Hepatocyte (in vitro differentiated cells): ENCODE results near the gene LGALS16. TPM values are rescaled to one million over a fixed set of nuclear protein-coding genes. Genes with fewer than 3 reads are reported as not detected.

ENCODE experiments used
- DNase-seq: peaks from one replicate; pipeline ENCODE4 v3.0.0-alpha.2; 2016; ENCODE audit warnings: low spot score
- H2AFZ ChIP-seq: fragments of 200-600 bp; sonication (generic); 2 replicates; pipeline ENCODE4 v1.6.0; 2016; ENCODE audit warnings: antibody characterized with exemption, mild to moderate bottlenecking
- H3K27ac ChIP-seq: fragments of 200-600 bp; sonication (generic); 2 replicates; pipeline ENCODE4 v1.5.1; 2016; ENCODE audit warnings: mild to moderate bottlenecking
- H3K27me3 ChIP-seq: fragments of 200-600 bp; sonication (generic); 2 replicates; pipeline ENCODE4 v1.6.1; 2016
- H3K36me3 ChIP-seq: fragments of 200-600 bp; sonication (generic); replicated peaks from 2 replicates; pipeline ENCODE4 v1.5.1; 2016; ENCODE audit warnings: low read depth; ENCODE audit not compliant: insufficient read depth
- H3K4me1 ChIP-seq: fragments of 200-600 bp; sonication (generic); 2 replicates; pipeline ENCODE4 v1.5.1; 2016; ENCODE audit warnings: mild to moderate bottlenecking, moderate library complexity; ENCODE audit not compliant: insufficient read depth
- H3K4me2 ChIP-seq: fragments of 200-600 bp; sonication (generic); 2 replicates; pipeline ENCODE4 v1.6.0; 2016
- H3K4me3 ChIP-seq: fragments of 200-600 bp; sonication (generic); 2 replicates; pipeline ENCODE4 v1.5.1; 2016; ENCODE audit warnings: mild to moderate bottlenecking
- H3K79me2 ChIP-seq: fragments of 200-600 bp; sonication (generic); 2 replicates; pipeline ENCODE4 v1.6.0; 2017; ENCODE audit warnings: mild to moderate bottlenecking
- H3K9me2 ChIP-seq: fragments of 200-600 bp; sonication (generic); replicated peaks from 2 replicates; pipeline ENCODE4 v1.6.0; 2017; ENCODE audit warnings: mild to moderate bottlenecking; ENCODE audit not compliant: insufficient read depth
- H3K9me3 ChIP-seq: fragments of 200-600 bp; sonication (generic); 2 replicates; pipeline ENCODE4 v1.5.1; 2016; ENCODE audit warnings: low read depth, mild to moderate bottlenecking
- H4K20me1 ChIP-seq: fragments of 200-600 bp; sonication (generic); 2 replicates; pipeline ENCODE4 v1.6.0; 2016; ENCODE audit warnings: mild to moderate bottlenecking; ENCODE audit not compliant: insufficient read depth, poor library complexity, severe bottlenecking
- CTCF ChIP-seq: fragments of 200-600 bp; sonication (generic); IDR thresholded peaks from 2 replicates; pipeline ENCODE4 v1.5.1; 2016; ENCODE audit warnings: antibody characterized with exemption, mild to moderate bottlenecking; ENCODE audit not compliant: poor library complexity
- EZH2 ChIP-seq: fragments of 200-600 bp; sonication (generic); IDR thresholded peaks from 2 replicates; pipeline ENCODE4 v1.6.1; 2016; ENCODE audit warnings: antibody characterized with exemption, mild to moderate bottlenecking, borderline replicate concordance
- EZH2phosphoT487 ChIP-seq: fragments of 200-600 bp; sonication (generic); IDR thresholded peaks from one replicate; pipeline ENCODE4 v1.6.1; 2018; ENCODE audit warnings: antibody characterized with exemption, mild to moderate bottlenecking, low read depth, moderate library complexity; ENCODE audit not compliant: unreplicated experiment, severe bottlenecking
- WGBS: methylation state at CpG from one replicate; pipeline ENCODE4 v1.1.6; 2016; ENCODE audit warnings: low lambda C conversion rate; ENCODE audit errors: missing lambda C conversion rate; 5-methylcytosine and 5-hydroxymethylcytosine counted together
- polyA plus RNA-seq: library from polyadenylated mRNA; unstranded; fragments of >200 nt; fragmentation: Nextera tagmentation; extraction: Ambion mirVana; gene quantifications from 2 replicates; pipeline ENCODE4 v1.2.1, GENCODE V29; 2016
- total RNA-seq: library from RNA; depleted of rRNA; stranded (reverse); fragments of >200 nt; gene quantifications from 2 replicates; pipeline ENCODE4 v1.2.3, GENCODE V29; 2014

Gene LGALS16
- total and polyA plus RNA-seq, 2 experiments from 2014 or later: not detected

GRCh38 chr19:39692166-39692565 lies 36.5 kb downstream of the LGALS16 start:
- no peak overlapping the region for H3K27ac ChIP-seq
- H3K4me2 ChIP-seq: no peak overlapping the region
- H3K27me3 ChIP-seq: peaks cover 8% of the 10 kb centered on the region
- no peaks in the 10 kb centered on the region for H3K36me3 ChIP-seq
- 91% methylated on average over 3 of the region's 3 CpGs for WGBS
- no peaks in the 10 kb centered on the region for H3K4me1 ChIP-seq
- no peaks in the 10 kb centered on the region for H4K20me1 ChIP-seq
- no peaks in the 10 kb centered on the region for H3K79me2 ChIP-seq
- H3K4me3 ChIP-seq: no peak overlapping the region
- TF ChIP-seq EZH2 (no peak), CTCF (no peak), EZH2phosphoT487 (no peak)
- no peaks in the 10 kb centered on the region for H3K9me2 ChIP-seq
- H3K9me3 ChIP-seq: no peaks in the 10 kb centered on the region
- H2AFZ ChIP-seq: no peak overlapping the region
- no peak for DNase-seq

- no peaks in the 10 kb centered on the region for H3K36me3 ChIP-seq
- H3K79me2 ChIP-seq: no peaks in the 10 kb centered on the region
- no peak for DNase-seq
- no peaks in the 10 kb centered on the region for H3K4me1 ChIP-seq
- 75% methylated on average over 1 of the region's 1 CpG for WGBS
- no peaks in the 10 kb centered on the region for H4K20me1 ChIP-seq
- H3K4me2 ChIP-seq: no peak overlapping the region
- no peaks in the 10 kb centered on the region for H3K9me2 ChIP-seq
- H3K27ac ChIP-seq: no peak overlapping the region
- no peak overlapping the region for H2AFZ ChIP-seq
- H3K9me3 ChIP-seq: no peaks in the 10 kb centered on the region
- no peak overlapping the region for H3K4me3 ChIP-seq
- peaks cover 8% of the 10 kb centered on the region for H3K27me3 ChIP-seq
- TF ChIP-seq EZH2phosphoT487: no peak
- no peak for TF ChIP-seq CTCF
- no peak for TF ChIP-seq EZH2
Measured at GRCh38 chr19:39692822-39693221, 37.1 kb downstream of the LGALS16 start.

GRCh38 chr19:39695759-39696158 lies 40.0 kb downstream of the LGALS16 start:
- no peaks in the 10 kb centered on the region for H4K20me1 ChIP-seq
- H3K36me3 ChIP-seq: no peaks in the 10 kb centered on the region
- H3K4me2 ChIP-seq: no peak overlapping the region
- no peaks in the 10 kb centered on the region for H3K9me3 ChIP-seq
- H3K27ac ChIP-seq: no peak overlapping the region
- no peaks in the 10 kb centered on the region for H3K9me2 ChIP-seq
- TF ChIP-seq EZH2 (no peak), EZH2phosphoT487 (no peak), CTCF (no peak)
- H3K79me2 ChIP-seq: no peaks in the 10 kb centered on the region
- H2AFZ ChIP-seq: no peak overlapping the region
- peaks cover 15% of the 10 kb centered on the region for H3K27me3 ChIP-seq
- H3K4me1 ChIP-seq: no peaks in the 10 kb centered on the region
- DNase-seq: no peak
- WGBS: 63% methylated on average over 2 of the region's 2 CpGs
- no peak overlapping the region for H3K4me3 ChIP-seq

GRCh38 chr19:39696387-39696786 lies 40.7 kb downstream of the LGALS16 start:
- Histone ChIP-seq H3K4me1 (no peaks in the 10 kb centered on the region), H3K4me2 (no peak overlapping the region), H3K27me3 (peaks cover 15% of the 10 kb centered on the region), H3K36me3 (no peaks in the 10 kb centered on the region), H3K9me3 (no peaks in the 10 kb centered on the region), H2AFZ (no peak overlapping the region), H3K4me3 (no peak overlapping the region), H3K27ac (no peak overlapping the region), H3K9me2 (no peaks in the 10 kb centered on the region), H3K79me2 (no peaks in the 10 kb centered on the region), H4K20me1 (no peaks in the 10 kb centered on the region)
- TF ChIP-seq EZH2phosphoT487 (no peak), CTCF (no peak), EZH2 (no peak)
- 68% methylated on average over 2 of the region's 2 CpGs for WGBS
- no peak for DNase-seq
